ENCODE results near the gene NPHP4. TPM values are rescaled to one million over a fixed set of nuclear protein-coding genes. Genes with fewer than 3 reads are reported as not detected.

Gene NPHP4
- total RNA-seq, 1 donor from 2014 or later: 8.8 TPM

DNA sequence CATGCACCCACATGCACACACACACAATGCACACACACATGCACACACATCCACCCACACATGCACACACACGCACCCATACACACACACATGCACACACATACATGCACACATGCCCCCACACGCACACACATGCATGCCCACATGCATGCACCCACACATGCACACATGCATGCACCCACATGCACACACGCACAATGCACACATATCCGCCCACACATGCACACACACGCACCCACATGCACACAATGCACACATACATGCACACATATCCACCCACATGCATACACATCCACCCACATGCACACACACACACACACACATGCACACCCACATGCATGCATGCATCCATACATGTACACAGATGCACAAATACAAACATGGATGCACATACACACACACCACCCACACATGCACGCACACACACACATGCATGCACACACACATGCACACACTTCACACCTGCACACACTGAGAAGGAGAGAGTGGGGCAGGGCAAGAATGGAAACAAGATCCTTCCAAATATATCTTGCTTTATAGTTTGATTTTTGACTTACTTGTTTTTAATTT lies 123.2 kb downstream of the NPHP4 start:
- no peak overlapping the region for H3K4me3 ChIP-seq (ENCODE audit: low read depth, low read length)
- TF ChIP-seq, protein P1, sequence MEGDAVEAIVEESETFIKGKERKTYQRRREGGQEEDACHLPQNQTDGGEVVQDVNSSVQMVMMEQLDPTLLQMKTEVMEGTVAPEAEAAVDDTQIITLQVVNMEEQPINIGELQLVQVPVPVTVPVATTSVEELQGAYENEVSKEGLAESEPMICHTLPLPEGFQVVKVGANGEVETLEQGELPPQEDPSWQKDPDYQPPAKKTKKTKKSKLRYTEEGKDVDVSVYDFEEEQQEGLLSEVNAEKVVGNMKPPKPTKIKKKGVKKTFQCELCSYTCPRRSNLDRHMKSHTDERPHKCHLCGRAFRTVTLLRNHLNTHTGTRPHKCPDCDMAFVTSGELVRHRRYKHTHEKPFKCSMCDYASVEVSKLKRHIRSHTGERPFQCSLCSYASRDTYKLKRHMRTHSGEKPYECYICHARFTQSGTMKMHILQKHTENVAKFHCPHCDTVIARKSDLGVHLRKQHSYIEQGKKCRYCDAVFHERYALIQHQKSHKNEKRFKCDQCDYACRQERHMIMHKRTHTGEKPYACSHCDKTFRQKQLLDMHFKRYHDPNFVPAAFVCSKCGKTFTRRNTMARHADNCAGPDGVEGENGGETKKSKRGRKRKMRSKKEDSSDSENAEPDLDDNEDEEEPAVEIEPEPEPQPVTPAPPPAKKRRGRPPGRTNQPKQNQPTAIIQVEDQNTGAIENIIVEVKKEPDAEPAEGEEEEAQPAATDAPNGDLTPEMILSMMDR (conservative IDR thresholded peaks at IDR 0.05; ENCODE audit: low read depth, low read length): no peak
- DNase-seq (ENCODE audit: low read depth): no peak

DNA sequence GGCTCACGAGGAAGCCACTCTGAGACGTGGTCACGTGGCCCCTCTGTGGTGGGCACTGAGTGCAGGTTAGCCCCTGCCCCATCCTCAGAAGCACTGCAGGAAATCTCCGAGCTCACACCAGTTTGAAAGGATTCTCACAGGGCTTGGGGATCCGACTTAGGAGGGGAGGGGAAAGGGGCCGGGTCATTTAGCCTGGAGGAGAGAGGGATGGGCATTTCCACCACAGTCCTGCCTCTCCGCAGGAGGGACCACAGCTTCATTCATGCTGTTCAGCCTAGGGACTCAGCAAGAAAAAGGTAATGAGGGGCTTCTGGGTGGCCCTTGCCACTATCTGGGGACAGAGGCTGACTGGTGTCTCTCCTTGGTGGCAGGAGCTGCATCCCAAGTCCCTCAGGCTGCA lies 126.5 kb downstream of the NPHP4 start:
- H3K4me3 ChIP-seq (ENCODE audit: low read depth, low read length): no peak overlapping the region
- no peak for DNase-seq (ENCODE audit: low read depth)
- TF ChIP-seq, protein P1 (conservative IDR thresholded peaks at IDR 0.05; ENCODE audit: low read depth, low read length): no peak

DNA sequence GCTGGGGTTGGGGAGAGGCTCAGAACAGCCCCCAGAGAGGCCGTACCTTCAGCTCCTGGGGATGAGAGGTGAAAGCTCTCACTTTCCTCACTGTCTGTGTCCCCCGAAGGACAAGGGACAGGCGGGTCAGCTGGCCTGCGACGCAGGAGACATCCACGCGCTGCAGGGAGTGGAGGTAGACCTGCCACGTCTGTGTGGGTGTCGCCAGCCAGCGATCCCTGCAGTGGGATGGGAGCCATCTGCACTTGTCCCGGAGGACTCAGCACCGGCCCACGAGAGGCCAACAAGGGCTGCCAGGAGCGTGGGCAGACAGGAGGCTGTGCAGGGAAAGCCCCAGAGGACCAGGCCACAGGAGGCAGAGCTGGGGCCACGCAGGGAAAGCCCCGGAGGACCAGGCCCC lies 127.2 kb downstream of the NPHP4 start:
- H3K4me3 ChIP-seq (ENCODE audit: low read depth, low read length): no peak overlapping the region
- TF ChIP-seq, protein P1 (conservative IDR thresholded peaks at IDR 0.05; ENCODE audit: low read depth, low read length): no peak
- no peak for DNase-seq (ENCODE audit: low read depth)

DNA sequence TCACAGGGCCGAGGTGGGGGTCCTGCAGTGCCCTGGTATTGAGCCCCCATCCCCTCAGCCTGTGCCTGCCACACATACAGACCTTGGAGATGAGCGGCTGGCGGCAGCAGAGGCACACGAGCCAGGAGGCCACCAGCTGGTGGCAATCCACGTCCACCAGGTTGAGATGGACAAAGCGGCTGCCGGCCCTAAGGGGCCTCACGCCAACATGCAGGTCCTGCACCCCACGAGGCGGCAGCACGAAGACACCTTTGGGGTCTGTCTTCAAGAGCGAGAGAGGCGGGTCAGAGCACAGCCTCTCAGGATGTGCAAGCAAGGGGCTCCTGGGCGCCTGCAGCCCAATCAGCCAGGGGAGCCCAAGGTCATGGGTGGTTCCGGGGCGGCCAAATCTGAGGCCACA lies 128.0 kb downstream of the NPHP4 start:
- H3K4me3 ChIP-seq (ENCODE audit: low read depth, low read length): no peak overlapping the region
- DNase-seq (ENCODE audit: low read depth): no peak
- TF ChIP-seq, protein P1 (conservative IDR thresholded peaks at IDR 0.05; ENCODE audit: low read depth, low read length): no peak

DNA sequence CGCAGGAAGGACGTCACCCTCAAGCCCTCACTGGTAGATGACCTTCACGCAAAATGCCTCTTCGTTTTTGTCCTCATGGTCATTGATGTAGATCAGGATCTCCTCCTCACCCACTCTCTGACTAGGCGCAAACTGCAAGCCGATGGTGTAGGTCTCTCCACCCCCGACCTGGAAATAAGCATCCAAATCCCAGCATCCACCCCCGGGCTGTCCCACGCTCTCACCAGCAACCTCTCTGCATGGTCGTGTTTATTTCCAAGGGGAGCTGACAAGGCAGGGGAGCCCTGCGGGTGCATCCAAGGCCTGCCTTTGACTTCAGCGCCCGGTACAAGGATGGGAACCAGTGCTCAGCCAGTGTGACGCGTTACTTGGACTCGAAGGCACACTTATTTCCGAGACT lies 129.0 kb downstream of the NPHP4 start:
- TF ChIP-seq, protein P1 (conservative IDR thresholded peaks at IDR 0.05; ENCODE audit: low read depth, low read length): no peak
- no peak for DNase-seq (ENCODE audit: low read depth)

DNA sequence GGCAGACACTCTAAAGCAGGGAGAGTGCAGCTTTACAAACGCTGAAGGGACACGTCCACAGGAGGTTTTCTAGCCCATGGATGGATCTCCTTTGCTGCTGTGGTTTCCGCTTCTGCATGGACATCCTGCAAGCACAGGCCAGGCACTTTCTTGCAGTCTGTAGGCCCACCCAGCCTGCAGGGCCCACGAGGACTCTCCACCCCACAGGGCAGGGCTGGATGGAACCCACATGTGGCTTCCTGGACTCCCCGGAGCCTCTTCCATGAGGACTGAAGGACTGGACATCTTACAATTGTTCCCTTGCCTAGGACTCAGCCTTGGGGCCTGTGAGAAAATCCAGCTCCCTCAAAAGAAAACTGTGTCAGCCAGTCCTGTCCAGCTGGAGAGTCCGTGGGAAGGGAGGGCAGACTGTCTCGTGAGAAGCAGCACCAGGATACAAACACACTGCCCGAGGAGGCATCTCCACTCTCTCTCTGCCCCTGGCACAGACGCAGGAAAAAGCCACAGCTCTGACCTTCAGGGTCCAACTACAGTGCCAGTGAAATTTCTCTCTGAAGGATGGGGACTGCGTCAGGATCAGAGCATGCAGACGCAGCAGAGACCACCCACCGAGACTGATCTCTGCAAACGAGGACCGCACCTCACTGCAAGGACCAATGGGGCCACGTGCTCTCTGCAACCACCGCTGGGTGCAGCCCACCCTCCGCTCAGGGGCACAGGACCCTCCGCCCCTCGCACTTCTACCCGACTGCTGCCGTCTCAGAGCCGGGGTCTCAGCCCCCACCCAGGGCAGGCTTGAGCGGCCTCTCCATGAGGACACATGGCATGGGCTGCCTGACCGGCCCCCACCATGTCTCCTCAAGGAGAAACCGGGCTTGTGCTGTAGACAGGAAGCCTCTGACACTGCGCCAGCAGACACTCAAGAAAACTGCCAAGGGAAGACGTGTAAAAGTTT lies 130.1 kb downstream of the NPHP4 start:
- TF ChIP-seq, protein P1 (conservative IDR thresholded peaks at IDR 0.05; ENCODE audit: low read depth, low read length): no peak
- H3K4me3 ChIP-seq (ENCODE audit: low read depth, low read length): no peak overlapping the region
- no peak for DNase-seq (ENCODE audit: low read depth)

More for the DNA sequence above, 129.0 kb downstream of the NPHP4 start:
- H3K4me3 ChIP-seq (ENCODE audit: low read depth, low read length): no peak overlapping the region

All from epithelial cell of proximal tubule (primary cell).